GM06990 (cell line): ENCODE data around the gene OR2T29.
"Not testable (repeated sequence)": the region's sequence is repeated elsewhere in the genome, so short reads cannot be mapped to it uniquely, and the experiment has no call there.

Experiments used
- DNase-seq: peaks from one replicate; pipeline ENCODE4 v3.0.0-alpha.2; 2011; ENCODE audit not compliant: insufficient read length; ENCODE audit errors: extremely low read depth
- H3K27me3 ChIP-seq: replicated peaks from 2 replicates; pipeline ENCODE4 v1.6.0; 2011; ENCODE audit warnings: low read length; ENCODE audit not compliant: control insufficient read depth, insufficient read depth
- H3K36me3 ChIP-seq: 2 replicates; pipeline ENCODE4 v1.5.1; 2011; ENCODE audit warnings: low read length; ENCODE audit not compliant: control insufficient read depth, insufficient read depth
- H3K4me3 ChIP-seq: replicated peaks from 2 replicates; pipeline ENCODE4 v1.5.1; 2011; ENCODE audit warnings: low read depth, mild to moderate bottlenecking, control low read depth, low read length
- CTCF ChIP-seq: IDR thresholded peaks from 2 replicates; pipeline ENCODE4 v1.5.1; 2011; ENCODE audit warnings: low read length, control low read depth, mild to moderate bottlenecking, inconsistent platforms; ENCODE audit not compliant: insufficient read depth, poor library complexity, severe bottlenecking

OR2T29 gene

GRCh38 chr1:248521856-248522255 is 40.7 kb downstream of the OR2T29 start:
- Histone ChIP-seq H3K36me3 (no peaks in the 10 kb centered on the region), H3K4me3 (no peak overlapping the region), H3K27me3 (no peaks in the 10 kb centered on the region)
- no peak for TF ChIP-seq CTCF
- DNase-seq, result no peak

- not testable (repeated sequence) for H3K4me3 ChIP-seq, H3K27me3 ChIP-seq, H3K36me3 ChIP-seq, DNase-seq
Observed at GRCh38 chr1:248510217-248510616, 52.4 kb downstream of the OR2T29 start.

GRCh38 chr1:248507773-248508172 is 54.8 kb downstream of the OR2T29 start, which contains the start of gene OR2G6:
OR2G6 (plus strand) TSS chr1:248508073; CDS start chr1:248521647, 13,574 bp downstream.
- H3K4me3 ChIP-seq, H3K27me3 ChIP-seq, H3K36me3 ChIP-seq, DNase-seq: not testable (repeated sequence)
